ENCODE measurements around the gene MSH3. TPM values are rescaled to one million over a fixed set of nuclear protein-coding genes. Genes with fewer than 3 reads are reported as not detected.

The MSH3 gene
- total and polyA plus RNA-seq, 2 of the 8 experiments (the other 6 are each of a cell fraction or from before 2014, with no cell fraction given) = 3.6 to 22.6 TPM

DNA sequence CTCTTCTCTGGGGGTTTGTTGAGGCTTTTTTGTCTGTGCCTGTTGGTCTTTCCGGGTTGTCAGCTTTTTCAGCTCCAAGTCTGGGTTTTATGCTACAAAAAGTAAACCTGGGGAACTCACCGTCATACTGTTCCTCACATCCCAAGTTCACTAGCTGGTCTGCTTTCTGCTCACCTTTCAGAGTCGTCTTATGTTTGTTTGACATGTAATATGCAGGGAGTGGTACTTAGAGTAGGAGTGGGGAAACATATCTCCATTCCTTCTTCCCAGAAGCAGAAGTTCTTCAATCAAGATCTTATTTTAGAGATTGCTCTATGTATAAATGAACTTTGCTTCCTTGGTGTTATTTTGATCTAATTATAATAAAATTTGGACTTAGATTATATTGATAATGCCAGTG lies 42.0 kb downstream of the MSH3 start:
- H4K8ac ChIP-seq (ENCODE audit: extremely low read depth, insufficient read depth, low read length) = no peak overlapping the region
- no peaks in the 10 kb centered on the region for H3K36me3 ChIP-seq (ENCODE audit: control insufficient read depth in 2 of 4, insufficient read depth in 4 of 4, low read length in 3 of 4)
- H3K4me2 ChIP-seq (ENCODE audit: insufficient read depth in 1 of 2, low read depth in 2 of 2, low read length in 2 of 2) = no peak overlapping the region
- H3K23me2 ChIP-seq (ENCODE audit: low read depth, low read length) = no peaks in the 10 kb centered on the region
- no peak overlapping the region for H2AFZ ChIP-seq (ENCODE audit: low read length)
- no peak overlapping the region for H3K23ac ChIP-seq (ENCODE audit: insufficient read length)
- H3K4me3 ChIP-seq (ENCODE audit: extremely low read depth in 1 of 4, insufficient read depth in 2 of 4, low read depth in 3 of 4, low read length in 4 of 4) = no peak overlapping the region
- WGBS, 2 experiments (ENCODE audit: extremely low coverage in 1 of 2, insufficient coverage in 1 of 2, insufficient read length in 1 of 2, insufficient replicate concordance in 2 of 2, low coverage in 1 of 2, low lambda C conversion rate in 2 of 2, missing lambda C conversion rate in 1 of 2) = 89% methylated on average over 3 of the region's 3 CpGs; no CpG with 5 or more reads in 1 of the 2 experiments
- H3K14ac ChIP-seq (ENCODE audit: insufficient read length) = no peak overlapping the region
- H3K56ac ChIP-seq (replicated peaks; ENCODE audit: insufficient read length, low read depth, low read length) = no peak overlapping the region
- no peaks in the 10 kb centered on the region for H3K9me3 ChIP-seq (ENCODE audit: insufficient read depth in 2 of 2, low read depth in 1 of 2, low read length in 1 of 2)
- POLR2A ChIA-PET (ENCODE audit: partially characterized antibody) = no interaction called here
- FAIRE-seq (no peak), DNase-seq (ENCODE audit: low read depth in 1 of 2, low spot score in 2 of 2) (no peak)
- H2BK12ac ChIP-seq (ENCODE audit: low read depth, low read length) = no peak overlapping the region
- H3K4me1 ChIP-seq (replicated peaks in 1 of 4; ENCODE audit: control insufficient read depth in 3 of 4, insufficient read depth in 4 of 4, low read length in 3 of 4) = no peaks in the 10 kb centered on the region
- H3K27ac ChIP-seq (ENCODE audit: low read depth, low read length) = no peak overlapping the region
- H4K91ac ChIP-seq (replicated peaks; ENCODE audit: insufficient read length, low read length) = no peak overlapping the region
- no peaks in the 10 kb centered on the region for H3K27me3 ChIP-seq (replicated peaks in 1 of 4; ENCODE audit: control insufficient read depth in 3 of 4, extremely low read depth in 1 of 4, insufficient read depth in 3 of 4, low read length in 3 of 4)
- no peak overlapping the region for H3K9ac ChIP-seq (replicated peaks in 1 of 4; ENCODE audit: extremely low read depth in 1 of 4, low read depth in 3 of 4, low read length in 3 of 4)
- no peaks in the 10 kb centered on the region for H3K79me2 ChIP-seq (ENCODE audit: control insufficient read depth in 1 of 2, insufficient read depth in 2 of 2, low read length in 2 of 2)
- no peak overlapping the region for H4K5ac ChIP-seq (ENCODE audit: insufficient read length, low read depth, low read length)
- H3K18ac ChIP-seq (ENCODE audit: extremely low read depth, low read length) = no peak overlapping the region
- no peak overlapping the region for H2BK120ac ChIP-seq (replicated peaks; ENCODE audit: low read depth, low read length)
- H2AK5ac ChIP-seq (ENCODE audit: low read depth, low read length) = no peak overlapping the region
- H3K79me1 ChIP-seq (ENCODE audit: low read depth, low read length) = no peaks in the 10 kb centered on the region
- CTCF ChIA-PET (ENCODE audit: partially characterized antibody) = no interaction called here
- H4K20me1 ChIP-seq (replicated peaks in 1 of 2; ENCODE audit: control insufficient read depth in 1 of 2, insufficient read depth in 2 of 2, low read length in 2 of 2) = peaks cover 0 to 2% of the 10 kb centered on the region in 2 experiments
- no peak overlapping the region for H2BK5ac ChIP-seq (ENCODE audit: low read depth, low read length)
- no peak overlapping the region for H2BK15ac ChIP-seq (ENCODE audit: low read length)
- H2BK20ac ChIP-seq (ENCODE audit: low read length) = no peak overlapping the region
- no peak overlapping the region for H3K4ac ChIP-seq (replicated peaks; ENCODE audit: insufficient read length, low read depth, low read length)
- no peak for TF ChIP-seq TCF12 (IDR thresholded peaks at IDR 0.05; ENCODE audit: low read depth, low read length)
- no peak for TF ChIP-seq TEAD4 (IDR thresholded peaks at IDR 0.05; ENCODE audit: low read depth, low read length)
- no peak for TF ChIP-seq GABPA (IDR thresholded peaks at IDR 0.05; ENCODE audit: borderline replicate concordance, insufficient read depth, low read length)
- TF ChIP-seq, protein P1, sequence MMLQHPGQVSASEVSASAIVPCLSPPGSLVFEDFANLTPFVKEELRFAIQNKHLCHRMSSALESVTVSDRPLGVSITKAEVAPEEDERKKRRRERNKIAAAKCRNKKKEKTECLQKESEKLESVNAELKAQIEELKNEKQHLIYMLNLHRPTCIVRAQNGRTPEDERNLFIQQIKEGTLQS (IDR thresholded peaks at IDR 0.05; ENCODE audit: insufficient read depth, low read depth, low read length) = no peak
- no peak for TF ChIP-seq POU5F1 (IDR thresholded peaks at IDR 0.05; ENCODE audit: low read depth, low read length)

All from H1 (cell line).